Mesendoderm (in vitro differentiated cells): ENCODE data around the gene MARCHF7.
"Not testable (repeated sequence)": the region's sequence is repeated elsewhere in the genome, so short reads cannot be mapped to it uniquely, and the experiment has no call there.

Experiments
- DNase-seq: peaks from one replicate; pipeline ENCODE4 v3.0.0; 2013
- H2AK5ac ChIP-seq: 2 replicates; pipeline ENCODE4 v1.6.1; 2013; ENCODE audit warnings: low read length, inconsistent platforms
- H2BK120ac ChIP-seq: 2 replicates; pipeline ENCODE4 v1.6.1; 2013; ENCODE audit warnings: low read depth, mild to moderate bottlenecking, low read length, moderate library complexity, mixed read lengths
- H2BK15ac ChIP-seq: replicated peaks from 2 replicates; pipeline ENCODE4 v1.6.1; 2013; ENCODE audit warnings: low read depth, mild to moderate bottlenecking, moderate library complexity
- H2BK5ac ChIP-seq: 2 replicates; pipeline ENCODE4 v1.6.1; 2013; ENCODE audit warnings: low read length, inconsistent platforms
- H3K18ac ChIP-seq: 2 replicates; pipeline ENCODE4 v1.6.1; 2013; ENCODE audit warnings: mild to moderate bottlenecking, low read length, mixed read lengths
- H3K23ac ChIP-seq: one replicate; pipeline ENCODE4 v1.6.1; 2013; ENCODE audit warnings: low read length
- H3K27ac ChIP-seq: 2 replicates; pipeline ENCODE4 v1.5.1; 2013; ENCODE audit warnings: low read depth, mild to moderate bottlenecking, inconsistent platforms, low read length, moderate library complexity
- H3K27me3 ChIP-seq: 2 replicates; pipeline ENCODE4 v1.6.1; 2013; ENCODE audit warnings: low read length, control low read depth, mild to moderate bottlenecking, inconsistent platforms; ENCODE audit not compliant: insufficient read depth, poor library complexity
- H3K36me3 ChIP-seq: 2 replicates; pipeline ENCODE4 v1.6.1; 2013; ENCODE audit warnings: low read length, inconsistent platforms; ENCODE audit not compliant: control insufficient read depth, insufficient read depth
- H3K4ac ChIP-seq: one replicate; pipeline ENCODE4 v1.6.1; 2013; ENCODE audit warnings: low read depth, mild to moderate bottlenecking, low read length, moderate library complexity
- H3K4me1 ChIP-seq: 2 replicates; pipeline ENCODE4 v1.6.1; 2013; ENCODE audit warnings: low read depth, low read length, inconsistent platforms; ENCODE audit not compliant: control insufficient read depth
- H3K4me2 ChIP-seq: 2 replicates; pipeline ENCODE4 v1.6.1; 2013; ENCODE audit warnings: low read length
- H3K4me3 ChIP-seq: 2 replicates; pipeline ENCODE4 v1.5.1; 2013; ENCODE audit warnings: mild to moderate bottlenecking, low read length
- H3K56ac ChIP-seq: one replicate; pipeline ENCODE4 v1.6.1; 2013; ENCODE audit warnings: low read length
- H3K79me1 ChIP-seq: 2 replicates; pipeline ENCODE4 v1.6.1; 2013; ENCODE audit warnings: low read length, inconsistent platforms
- H3K79me2 ChIP-seq: 2 replicates; pipeline ENCODE4 v1.6.1; 2013; ENCODE audit warnings: mild to moderate bottlenecking, low read length; ENCODE audit not compliant: control insufficient read depth, insufficient read depth
- H3K9ac ChIP-seq: 2 replicates; pipeline ENCODE4 v1.6.1; 2013; ENCODE audit warnings: low read length, inconsistent platforms
- H4K5ac ChIP-seq: one replicate; pipeline ENCODE4 v1.6.1; 2013; ENCODE audit warnings: low read length
- H4K8ac ChIP-seq: one replicate; pipeline ENCODE4 v1.6.1; 2013; ENCODE audit warnings: low read depth, mild to moderate bottlenecking, control low read depth, low read length, moderate library complexity
- WGBS: extraction: QIAGEN DNeasy Blood & Tissue Kit; methylation state at CpG from one replicate; pipeline ENCODE4 v1.1.7; 2013; ENCODE audit warnings: low lambda C conversion rate, missing lambda C conversion rate; ENCODE audit not compliant: insufficient coverage; ENCODE audit errors: extremely low coverage; 5-methylcytosine and 5-hydroxymethylcytosine counted together

MARCHF7 gene

GRCh38 chr2:159745237-159745636 lies 32.9 kb downstream of the MARCHF7 start:
- not testable (repeated sequence) for H3K23ac ChIP-seq, H3K4me3 ChIP-seq, H3K4me1 ChIP-seq, H3K56ac ChIP-seq, H3K4ac ChIP-seq, H3K27ac ChIP-seq, H2BK5ac ChIP-seq, H3K79me2 ChIP-seq, DNase-seq, H2BK15ac ChIP-seq, H3K27me3 ChIP-seq, H3K36me3 ChIP-seq, H4K5ac ChIP-seq, H2AK5ac ChIP-seq, H3K4me2 ChIP-seq, H3K9ac ChIP-seq, H4K8ac ChIP-seq, H3K18ac ChIP-seq, H2BK120ac ChIP-seq
- no CpG with 5 or more reads among the region's 11 CpGs for WGBS
- peaks cover 12% of the 10 kb centered on the region for H3K79me1 ChIP-seq

- Histone ChIP-seq H3K23ac (no peak overlapping the region), H2AK5ac (no peak overlapping the region), H3K4me1 (no peaks in the 10 kb centered on the region), H2BK15ac (no peak overlapping the region), H3K4me2 (no peak overlapping the region), H3K56ac (no peak overlapping the region), H3K79me2 (peaks cover 5% of the 10 kb centered on the region), H2BK5ac (no peak overlapping the region), H3K4ac (no peak overlapping the region), H4K8ac (no peak overlapping the region), H3K9ac (no peak overlapping the region), H3K27ac (no peak overlapping the region), H2BK120ac (no peak overlapping the region), H3K27me3 (no peaks in the 10 kb centered on the region), H3K36me3 (peaks cover 8% of the 10 kb centered on the region), H3K4me3 (no peak overlapping the region), H4K5ac (no peak overlapping the region), H3K79me1 (peaks cover 8% of the 10 kb centered on the region), H3K18ac (no peak overlapping the region)
- DNase-seq: no peak
- WGBS: no CpG with 5 or more reads among the region's 9 CpGs
Measured at GRCh38 chr2:159748089-159748488, 35.8 kb downstream of the MARCHF7 start.

GRCh38 chr2:159750873-159751272 lies 38.6 kb downstream of the MARCHF7 start:
- no peak overlapping the region for H2BK15ac ChIP-seq
- no CpG with 5 or more reads among the region's 1 CpG for WGBS
- no peak overlapping the region for H2BK120ac ChIP-seq
- no peak overlapping the region for H3K4ac ChIP-seq
- no peak overlapping the region for H2AK5ac ChIP-seq
- no peaks in the 10 kb centered on the region for H3K27me3 ChIP-seq
- peaks cover 8% of the 10 kb centered on the region for H3K36me3 ChIP-seq
- H4K8ac ChIP-seq: no peak overlapping the region
- H4K5ac ChIP-seq: no peak overlapping the region
- H2BK5ac ChIP-seq: no peak overlapping the region
- no peak overlapping the region for H3K18ac ChIP-seq
- no peak overlapping the region for H3K4me3 ChIP-seq
- H3K56ac ChIP-seq: no peak overlapping the region
- no peak overlapping the region for H3K27ac ChIP-seq
- H3K23ac ChIP-seq: no peak overlapping the region
- H3K4me1 ChIP-seq: no peaks in the 10 kb centered on the region
- H3K79me1 ChIP-seq: peaks cover 6% of the 10 kb centered on the region
- H3K79me2 ChIP-seq: peaks cover 9% of the 10 kb centered on the region
- no peak for DNase-seq
- no peak overlapping the region for H3K9ac ChIP-seq
- H3K4me2 ChIP-seq: no peak overlapping the region

GRCh38 chr2:159753797-159754196 lies 41.5 kb downstream of the MARCHF7 start:
- H3K27ac ChIP-seq: no peak overlapping the region
- H3K4me1 ChIP-seq: no peaks in the 10 kb centered on the region
- H3K23ac ChIP-seq: no peak overlapping the region
- DNase-seq: no peak
- H2BK120ac ChIP-seq: no peak overlapping the region
- peaks cover 6% of the 10 kb centered on the region for H3K79me1 ChIP-seq
- H3K79me2 ChIP-seq: peaks cover 7% of the 10 kb centered on the region
- no peak overlapping the region for H4K5ac ChIP-seq
- peaks cover 3% of the 10 kb centered on the region for H3K36me3 ChIP-seq
- no peaks in the 10 kb centered on the region for H3K27me3 ChIP-seq
- H3K4me2 ChIP-seq: no peak overlapping the region
- H2BK5ac ChIP-seq: no peak overlapping the region
- no peak overlapping the region for H3K4me3 ChIP-seq
- H3K9ac ChIP-seq: no peak overlapping the region
- WGBS: no CpG with 5 or more reads among the region's 4 CpGs
- H3K4ac ChIP-seq: no peak overlapping the region
- no peak overlapping the region for H2AK5ac ChIP-seq
- no peak overlapping the region for H3K18ac ChIP-seq
- no peak overlapping the region for H3K56ac ChIP-seq
- no peak overlapping the region for H2BK15ac ChIP-seq
- H4K8ac ChIP-seq: no peak overlapping the region

GRCh38 chr2:159755014-159755413 lies 42.7 kb downstream of the MARCHF7 start:
- Histone ChIP-seq H2BK15ac (no peak overlapping the region), H3K9ac (no peak overlapping the region), H3K18ac (no peak overlapping the region), H2AK5ac (no peak overlapping the region), H3K27me3 (no peaks in the 10 kb centered on the region), H3K4ac (no peak overlapping the region), H3K36me3 (peaks cover 4% of the 10 kb centered on the region), H3K4me1 (no peaks in the 10 kb centered on the region), H2BK5ac (no peak overlapping the region), H4K8ac (no peak overlapping the region), H3K27ac (no peak overlapping the region), H3K23ac (no peak overlapping the region), H2BK120ac (no peak overlapping the region), H3K4me2 (no peak overlapping the region), H3K79me1 (peaks cover 6% of the 10 kb centered on the region), H3K56ac (no peak overlapping the region), H4K5ac (no peak overlapping the region), H3K4me3 (no peak overlapping the region), H3K79me2 (peaks cover 7% of the 10 kb centered on the region)
- WGBS: no CpG with 5 or more reads among the region's 2 CpGs
- no peak for DNase-seq

- DNase-seq: peak; percentile 95
- H4K8ac ChIP-seq: no peak overlapping the region
- H3K4me1 ChIP-seq: no peaks in the 10 kb centered on the region
- H2BK5ac ChIP-seq: no peak overlapping the region
- no peak overlapping the region for H3K27ac ChIP-seq
- no peak overlapping the region for H3K4me3 ChIP-seq
- no peak overlapping the region for H2AK5ac ChIP-seq
- no peak overlapping the region for H3K9ac ChIP-seq
- H3K23ac ChIP-seq: no peak overlapping the region
- H3K79me1 ChIP-seq: peaks cover 6% of the 10 kb centered on the region
- no peak overlapping the region for H2BK15ac ChIP-seq
- H3K27me3 ChIP-seq: no peaks in the 10 kb centered on the region
- H3K36me3 ChIP-seq: peaks cover 4% of the 10 kb centered on the region
- H2BK120ac ChIP-seq: no peak overlapping the region
- no peak overlapping the region for H3K4me2 ChIP-seq
- H3K18ac ChIP-seq: no peak overlapping the region
- H3K56ac ChIP-seq: no peak overlapping the region
- H4K5ac ChIP-seq: no peak overlapping the region
- no peak overlapping the region for H3K4ac ChIP-seq
- peaks cover 7% of the 10 kb centered on the region for H3K79me2 ChIP-seq
Measured at GRCh38 chr2:159755788-159756187, 43.5 kb downstream of the MARCHF7 start.
